Measurements from ENCODE around the gene CAMLG. TPM values are rescaled to one million over a fixed set of nuclear protein-coding genes. Genes with fewer than 3 reads are reported as not detected.

CAMLG gene
- total RNA-seq, 1 experiment from 2014 or later: 30.9 TPM

DNA sequence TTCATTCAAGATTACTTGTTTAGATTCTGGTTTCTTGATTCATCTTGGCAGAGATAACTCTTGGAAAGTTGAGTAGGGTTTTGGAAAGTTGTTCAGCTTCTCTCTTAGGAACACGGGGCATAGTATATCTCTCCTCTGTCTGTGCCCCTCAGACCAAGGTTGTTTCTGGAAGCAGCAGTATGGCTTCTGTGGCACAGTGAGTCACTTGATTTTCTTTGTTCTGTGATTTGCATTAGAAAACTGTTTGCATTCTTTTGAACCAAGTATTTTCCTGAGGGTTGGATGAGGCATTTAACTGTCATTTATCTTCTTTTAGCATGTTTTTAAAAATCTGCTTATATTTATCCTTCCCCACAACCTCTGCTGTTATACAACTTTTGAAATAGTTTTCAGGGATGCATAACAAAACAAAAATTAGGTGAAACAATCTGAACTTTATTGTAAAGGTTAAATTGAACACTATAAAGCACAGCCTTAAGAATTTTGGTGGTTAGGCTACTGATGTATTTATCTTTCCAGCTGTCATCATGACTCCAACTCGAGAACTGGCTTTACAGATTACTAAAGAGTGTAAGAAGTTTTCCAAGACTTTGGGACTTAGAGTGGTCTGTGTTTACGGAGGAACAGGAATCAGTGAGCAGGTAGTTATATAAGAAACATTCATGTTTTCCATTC is 46.7 kb downstream of the CAMLG start:
- no peak overlapping the region for H3K27ac Mint-ChIP-seq (ENCODE audit: unreplicated experiment)
- Histone ChIP-seq H3K36me3 (ENCODE audit: control insufficient read depth, insufficient read depth, low read length) (peaks cover 2% of the 10 kb centered on the region; the same call in 1 of the 2 replicates), H3K4me1 (no peaks in the 10 kb centered on the region), H3K27me3 (replicated peaks; ENCODE audit: control insufficient read depth, insufficient read depth, low read length) (no peaks in the 10 kb centered on the region), H3K4me3 (ENCODE audit: low read depth, low read length) (no peak overlapping the region), H3K9me3 (no peaks in the 10 kb centered on the region)
- intact Hi-C loops (cut with micrococcal nuclease; ENCODE audit: unreplicated experiment): no loop called here
- H3K4me1 Mint-ChIP-seq (ENCODE audit: low read depth, unreplicated experiment): no peaks in the 10 kb centered on the region
- H3K36me3 Mint-ChIP-seq (ENCODE audit: insufficient read depth, unreplicated experiment): peaks cover 93% of the 10 kb centered on the region
- ChIA-PET POLR2A (no interaction called here), CTCF (interaction anchor here (0.6 to 1.0 kb wide), 2 partner anchors 120 to 1313 kb away, joined by 3 to 5 read pairs; partner anchors contain the start of gene PCBD2)
- H3K4me3 Mint-ChIP-seq (ENCODE audit: unreplicated experiment): no peak overlapping the region
- no peaks in the 10 kb centered on the region for H3K9me3 Mint-ChIP-seq (ENCODE audit: unreplicated experiment)
- DNase-seq: no peak
- TF ChIP-seq, protein P1, sequence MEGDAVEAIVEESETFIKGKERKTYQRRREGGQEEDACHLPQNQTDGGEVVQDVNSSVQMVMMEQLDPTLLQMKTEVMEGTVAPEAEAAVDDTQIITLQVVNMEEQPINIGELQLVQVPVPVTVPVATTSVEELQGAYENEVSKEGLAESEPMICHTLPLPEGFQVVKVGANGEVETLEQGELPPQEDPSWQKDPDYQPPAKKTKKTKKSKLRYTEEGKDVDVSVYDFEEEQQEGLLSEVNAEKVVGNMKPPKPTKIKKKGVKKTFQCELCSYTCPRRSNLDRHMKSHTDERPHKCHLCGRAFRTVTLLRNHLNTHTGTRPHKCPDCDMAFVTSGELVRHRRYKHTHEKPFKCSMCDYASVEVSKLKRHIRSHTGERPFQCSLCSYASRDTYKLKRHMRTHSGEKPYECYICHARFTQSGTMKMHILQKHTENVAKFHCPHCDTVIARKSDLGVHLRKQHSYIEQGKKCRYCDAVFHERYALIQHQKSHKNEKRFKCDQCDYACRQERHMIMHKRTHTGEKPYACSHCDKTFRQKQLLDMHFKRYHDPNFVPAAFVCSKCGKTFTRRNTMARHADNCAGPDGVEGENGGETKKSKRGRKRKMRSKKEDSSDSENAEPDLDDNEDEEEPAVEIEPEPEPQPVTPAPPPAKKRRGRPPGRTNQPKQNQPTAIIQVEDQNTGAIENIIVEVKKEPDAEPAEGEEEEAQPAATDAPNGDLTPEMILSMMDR (IDR thresholded peaks at IDR 0.05; ENCODE audit: insufficient read depth in 1 of 2, low read depth in 1 of 2, low read length in 1 of 2, severe bottlenecking in 1 of 2, unreplicated experiment in 1 of 2): no peak
- BruUV-seq (replicated peaks): no TSS peak
- no peaks in the 10 kb centered on the region for H3K27me3 Mint-ChIP-seq (ENCODE audit: insufficient read depth, unreplicated experiment)

DNA sequence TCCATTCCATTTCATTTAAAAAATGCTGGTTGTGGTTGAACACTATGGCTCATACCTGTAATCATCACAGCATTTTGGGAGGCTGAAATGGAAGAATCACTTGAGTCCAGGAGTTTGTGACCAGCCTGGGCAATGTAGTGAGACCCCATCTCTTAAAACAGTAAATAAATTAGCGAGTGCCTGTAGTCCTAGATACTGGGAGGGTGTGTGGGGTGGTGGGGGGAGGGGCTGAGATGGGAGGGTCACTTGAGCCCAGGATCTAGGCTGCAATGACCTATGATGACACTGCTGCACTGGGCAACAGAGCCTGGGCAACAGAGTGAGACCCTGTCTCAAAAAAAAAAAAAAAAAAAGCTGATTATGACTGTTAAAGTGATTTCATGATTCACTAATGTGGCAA is 49.3 kb downstream of the CAMLG start:
- Mint-ChIP-seq H3K4me1 (ENCODE audit: low read depth, unreplicated experiment) (no peaks in the 10 kb centered on the region), H3K27ac (ENCODE audit: unreplicated experiment) (no peak overlapping the region), H3K27me3 (ENCODE audit: insufficient read depth, unreplicated experiment) (no peaks in the 10 kb centered on the region), H3K9me3 (ENCODE audit: unreplicated experiment) (no peaks in the 10 kb centered on the region), H3K4me3 (ENCODE audit: unreplicated experiment) (no peak overlapping the region), H3K36me3 (ENCODE audit: insufficient read depth, unreplicated experiment) (peaks cover 92% of the 10 kb centered on the region)
- Histone ChIP-seq H3K9me3 (no peaks in the 10 kb centered on the region), H3K4me1 (no peaks in the 10 kb centered on the region), H3K36me3 (ENCODE audit: control insufficient read depth, insufficient read depth, low read length) (no peaks in the 10 kb centered on the region), H3K27me3 (replicated peaks; ENCODE audit: control insufficient read depth, insufficient read depth, low read length) (no peaks in the 10 kb centered on the region), H3K4me3 (ENCODE audit: low read depth, low read length) (no peak overlapping the region)
- DNase-seq: no peak
- intact Hi-C loops (cut with micrococcal nuclease; ENCODE audit: unreplicated experiment): no loop called here
- ChIA-PET CTCF (no interaction called here), POLR2A (no interaction called here)
- TF ChIP-seq, protein P1 (IDR thresholded peaks at IDR 0.05; ENCODE audit: insufficient read depth in 1 of 2, low read depth in 1 of 2, low read length in 1 of 2, severe bottlenecking in 1 of 2, unreplicated experiment in 1 of 2): no peak
- BruUV-seq (replicated peaks): no TSS peak

DNA sequence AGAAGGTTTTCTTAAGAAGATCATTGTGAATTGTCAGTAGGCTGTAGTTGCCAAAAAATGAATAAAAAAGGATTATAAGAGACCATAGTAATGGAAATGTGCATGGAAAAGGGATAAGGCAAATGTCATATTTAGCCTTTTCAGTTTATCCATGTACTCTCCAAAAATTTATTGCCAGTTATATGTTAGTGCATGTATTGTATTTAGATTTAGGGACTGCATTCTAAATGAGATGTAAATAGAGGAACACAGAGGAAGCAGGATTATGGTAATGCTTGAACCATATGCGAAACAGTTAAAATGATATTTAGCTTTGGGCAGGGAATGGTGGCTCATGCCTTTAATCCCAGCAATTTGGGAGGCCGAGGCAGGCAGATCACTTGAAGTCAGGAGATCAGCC is 53.2 kb downstream of the CAMLG start:
- Mint-ChIP-seq H3K9me3 (ENCODE audit: unreplicated experiment) (no peaks in the 10 kb centered on the region), H3K27me3 (ENCODE audit: insufficient read depth, unreplicated experiment) (no peaks in the 10 kb centered on the region), H3K27ac (ENCODE audit: unreplicated experiment) (no peak overlapping the region), H3K4me3 (ENCODE audit: unreplicated experiment) (no peak overlapping the region), H3K4me1 (ENCODE audit: low read depth, unreplicated experiment) (no peaks in the 10 kb centered on the region), H3K36me3 (ENCODE audit: insufficient read depth, unreplicated experiment) (peaks cover 92% of the 10 kb centered on the region)
- H3K36me3 ChIP-seq (ENCODE audit: control insufficient read depth, insufficient read depth, low read length): no peaks in the 10 kb centered on the region
- CTCF ChIA-PET: no interaction called here
- intact Hi-C loops (cut with micrococcal nuclease; ENCODE audit: unreplicated experiment): no loop called here
- H3K4me3 ChIP-seq (ENCODE audit: low read depth, low read length): no peak overlapping the region
- no TSS peak for BruUV-seq (replicated peaks)
- POLR2A ChIA-PET: no interaction called here
- TF ChIP-seq, protein P1 (IDR thresholded peaks at IDR 0.05; ENCODE audit: insufficient read depth in 1 of 2, low read depth in 1 of 2, low read length in 1 of 2, severe bottlenecking in 1 of 2, unreplicated experiment in 1 of 2): no peak
- H3K9me3 ChIP-seq: no peaks in the 10 kb centered on the region
- no peak for DNase-seq
- H3K27me3 ChIP-seq (replicated peaks; ENCODE audit: control insufficient read depth, insufficient read depth, low read length): no peaks in the 10 kb centered on the region
- no peaks in the 10 kb centered on the region for H3K4me1 ChIP-seq
